SU-DHL-6 (cell line): ENCODE data around the gene C13orf42.

Experiments used
- H2AFZ ChIP-seq: fragments of 200-600 bp; sonication (generic); 2 replicates; pipeline ENCODE4 v1.6.1; 2014; ENCODE audit warnings: low read depth, mild to moderate bottlenecking, moderate library complexity, mixed read lengths, antibody characterized with exemption, low read length; ENCODE audit not compliant: severe bottlenecking
- H3F3A ChIP-seq: fragments of 200-600 bp; shearing (Covaris generic); 2 replicates; pipeline ENCODE4 v1.6.0; 2016; ENCODE audit warnings: antibody characterized with exemption, mild to moderate bottlenecking; ENCODE audit not compliant: insufficient read depth
- H3K27ac ChIP-seq: fragments of 200-600 bp; sonication (generic); 2 replicates; pipeline ENCODE4 v1.5.1; 2016; ENCODE audit warnings: low read depth, mild to moderate bottlenecking, low read length, moderate library complexity, mixed read lengths
- H3K27me3 ChIP-seq: fragments of 200-600 bp; sonication (generic), shearing (Covaris generic); 2 replicates; pipeline ENCODE4 v1.6.0; 2014; ENCODE audit warnings: mild to moderate bottlenecking, low read length
- H3K36me3 ChIP-seq: fragments of 200-600 bp; sonication (generic); 2 replicates; pipeline ENCODE4 v1.6.1; 2014; ENCODE audit warnings: mild to moderate bottlenecking, low read length, mixed read lengths
- H3K4me2 ChIP-seq: fragments of 300-600, 200-600 bp; shearing (Covaris generic), sonication (generic); 2 replicates; pipeline ENCODE4 v1.6.0; 2014; ENCODE audit warnings: low read length, low read depth, mild to moderate bottlenecking; ENCODE audit not compliant: poor library complexity, severe bottlenecking
- H3K4me3 ChIP-seq: fragments of 200-600 bp; sonication (generic); 2 replicates; pipeline ENCODE4 v1.5.1; 2014; ENCODE audit warnings: antibody characterized with exemption, low read length, mild to moderate bottlenecking, mixed read lengths; ENCODE audit not compliant: insufficient read depth, poor library complexity, severe bottlenecking
- H3K79me2 ChIP-seq: fragments of 200-600 bp; sonication (generic); 2 replicates; pipeline ENCODE4 v1.6.1; 2014; ENCODE audit warnings: mild to moderate bottlenecking, low read length, moderate library complexity; ENCODE audit not compliant: insufficient read depth
- H3K9ac ChIP-seq: fragments of 200-600 bp; sonication (generic); 2 replicates; pipeline ENCODE4 v1.7.0; 2014; ENCODE audit warnings: mild to moderate bottlenecking, low read length
- H3K9me2 ChIP-seq: fragments of 200-600 bp; sonication (generic); replicated peaks from 2 replicates; pipeline ENCODE4 v1.6.1; 2014; ENCODE audit warnings: low read length; ENCODE audit not compliant: insufficient read depth
- H3K9me3 ChIP-seq: fragments of 200-600 bp; sonication (generic); 2 replicates; pipeline ENCODE4 v1.6.1; 2014; ENCODE audit warnings: low read length, mixed read lengths; ENCODE audit not compliant: insufficient read depth
- H4K20me1 ChIP-seq: fragments of 200-600 bp; sonication (generic); 2 replicates; pipeline ENCODE4 v1.6.1; 2014; ENCODE audit warnings: low read depth, mild to moderate bottlenecking, antibody characterized with exemption, low read length, moderate library complexity, mixed read lengths
- EZH2phosphoT487 ChIP-seq: fragments of 200-600 bp; sonication (generic), shearing (Covaris generic); conservative IDR thresholded peaks from 2 replicates; pipeline ENCODE4 v1.6.1; 2018; ENCODE audit warnings: mild to moderate bottlenecking, antibody characterized with exemption, low read length, moderate library complexity, mixed read lengths
- TF ChIP-seq, protein P1 (sequence below): fragments of 200-600 bp; sonication (generic); IDR thresholded peaks from one replicate; pipeline ENCODE4 v1.5.1; 2017; ENCODE audit warnings: antibody characterized with exemption, mild to moderate bottlenecking, low read length, moderate library complexity; ENCODE audit not compliant: insufficient read depth, poor library complexity, severe bottlenecking

Gene C13orf42

DNA sequence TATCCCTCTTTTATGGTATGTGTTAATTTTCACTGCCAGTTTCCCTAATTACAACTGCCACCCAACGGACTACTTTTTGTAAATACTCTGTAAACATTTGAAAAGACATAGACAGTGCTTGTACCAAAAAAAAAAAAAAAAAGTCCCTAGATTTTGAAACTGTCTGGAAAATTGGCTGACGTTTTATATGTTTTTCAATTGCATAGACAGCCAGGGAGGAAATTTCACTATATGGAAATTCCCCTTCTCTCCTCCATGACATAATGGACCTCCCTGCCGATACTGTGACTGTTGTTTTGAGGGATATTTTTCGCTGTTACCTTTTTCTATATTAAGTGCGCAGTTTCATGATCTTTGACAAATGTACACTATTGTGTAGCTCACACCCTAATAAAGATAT lies 43.4 kb downstream of the C13orf42 start:
- Histone ChIP-seq H3K4me3 (no peak overlapping the region), H3K79me2 (no peaks in the 10 kb centered on the region), H2AFZ (no peak overlapping the region), H3F3A (no peaks in the 10 kb centered on the region), H3K27me3 (no peaks in the 10 kb centered on the region), H3K36me3 (no peaks in the 10 kb centered on the region), H3K9me2 (no peaks in the 10 kb centered on the region), H3K4me2 (no peak overlapping the region), H3K27ac (no peak overlapping the region), H3K9me3 (no peaks in the 10 kb centered on the region), H3K9ac (no peak overlapping the region), H4K20me1 (no peaks in the 10 kb centered on the region)
- no peak for TF ChIP-seq EZH2phosphoT487
- TF ChIP-seq, protein P1, sequence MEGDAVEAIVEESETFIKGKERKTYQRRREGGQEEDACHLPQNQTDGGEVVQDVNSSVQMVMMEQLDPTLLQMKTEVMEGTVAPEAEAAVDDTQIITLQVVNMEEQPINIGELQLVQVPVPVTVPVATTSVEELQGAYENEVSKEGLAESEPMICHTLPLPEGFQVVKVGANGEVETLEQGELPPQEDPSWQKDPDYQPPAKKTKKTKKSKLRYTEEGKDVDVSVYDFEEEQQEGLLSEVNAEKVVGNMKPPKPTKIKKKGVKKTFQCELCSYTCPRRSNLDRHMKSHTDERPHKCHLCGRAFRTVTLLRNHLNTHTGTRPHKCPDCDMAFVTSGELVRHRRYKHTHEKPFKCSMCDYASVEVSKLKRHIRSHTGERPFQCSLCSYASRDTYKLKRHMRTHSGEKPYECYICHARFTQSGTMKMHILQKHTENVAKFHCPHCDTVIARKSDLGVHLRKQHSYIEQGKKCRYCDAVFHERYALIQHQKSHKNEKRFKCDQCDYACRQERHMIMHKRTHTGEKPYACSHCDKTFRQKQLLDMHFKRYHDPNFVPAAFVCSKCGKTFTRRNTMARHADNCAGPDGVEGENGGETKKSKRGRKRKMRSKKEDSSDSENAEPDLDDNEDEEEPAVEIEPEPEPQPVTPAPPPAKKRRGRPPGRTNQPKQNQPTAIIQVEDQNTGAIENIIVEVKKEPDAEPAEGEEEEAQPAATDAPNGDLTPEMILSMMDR: no peak

DNA sequence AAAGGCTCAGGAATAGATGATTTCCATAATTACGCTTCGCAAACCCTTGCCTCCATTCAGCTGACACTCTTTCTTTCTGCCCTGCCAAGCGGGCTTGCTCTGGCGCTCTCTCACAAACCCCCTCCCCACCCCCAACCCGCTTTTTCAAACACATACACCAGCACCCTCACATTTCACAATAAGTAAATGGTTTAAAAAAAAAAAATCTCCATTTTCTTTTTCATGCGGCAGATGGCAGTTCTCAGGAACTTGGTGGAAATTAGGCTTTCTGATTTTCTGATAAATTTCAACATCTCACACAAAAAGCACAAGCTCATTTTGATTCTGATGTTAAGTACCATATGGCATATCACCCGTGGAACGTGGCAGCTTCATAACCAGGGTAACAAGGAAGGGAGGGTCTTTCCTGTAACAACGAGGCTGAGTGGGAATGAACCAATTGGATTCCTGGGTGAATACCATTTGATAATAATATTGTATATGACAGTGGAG lies 43.8 kb downstream of the C13orf42 start:
- Histone ChIP-seq H3K36me3 (no peaks in the 10 kb centered on the region), H3K9me2 (no peaks in the 10 kb centered on the region), H3K27me3 (no peaks in the 10 kb centered on the region), H4K20me1 (no peaks in the 10 kb centered on the region), H2AFZ (no peak overlapping the region), H3K9ac (no peak overlapping the region), H3K4me2 (no peak overlapping the region), H3K79me2 (no peaks in the 10 kb centered on the region), H3F3A (no peaks in the 10 kb centered on the region), H3K9me3 (no peaks in the 10 kb centered on the region), H3K4me3 (no peak overlapping the region), H3K27ac (no peak overlapping the region)
- TF ChIP-seq, protein P1: no peak
- no peak for TF ChIP-seq EZH2phosphoT487

DNA sequence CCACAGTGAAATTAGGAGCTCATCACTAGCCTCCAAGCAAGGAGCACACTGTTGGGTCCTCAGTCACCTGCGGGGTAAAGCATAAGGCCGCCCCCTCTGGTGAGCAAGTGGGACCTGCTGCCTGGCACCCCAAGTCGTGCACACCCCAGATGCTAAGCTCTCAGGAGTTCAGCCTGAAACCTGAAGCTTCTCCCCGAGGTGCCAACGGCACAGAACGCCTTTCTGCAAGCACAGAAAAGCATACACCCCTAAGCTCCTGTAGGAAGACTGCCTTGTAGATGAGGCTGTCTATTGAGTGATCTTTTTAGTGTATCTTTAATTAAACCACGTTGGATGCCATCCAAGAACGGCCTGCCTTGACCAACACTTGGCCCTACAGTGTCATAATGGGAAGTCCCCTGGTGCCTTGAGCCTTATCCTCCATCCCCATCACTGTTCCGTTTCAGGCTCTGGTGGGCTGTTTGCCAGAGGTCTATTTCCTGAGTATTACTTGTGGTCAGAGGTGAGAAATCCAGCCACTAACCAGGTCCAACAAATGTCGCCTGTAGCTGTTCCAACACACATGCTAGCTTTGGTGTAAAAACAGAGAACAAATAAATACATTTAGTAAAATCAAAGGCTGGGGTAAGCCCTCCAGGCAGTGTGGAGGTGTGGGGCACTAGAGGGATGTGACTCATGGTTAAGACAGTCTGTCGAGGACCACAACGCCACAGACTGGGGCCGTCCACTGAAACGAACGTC lies 44.8 kb downstream of the C13orf42 start:
- Histone ChIP-seq H3K27ac (no peak overlapping the region), H3K9ac (no peak overlapping the region), H3K4me2 (no peak overlapping the region), H4K20me1 (no peaks in the 10 kb centered on the region), H3K27me3 (no peaks in the 10 kb centered on the region), H2AFZ (no peak overlapping the region), H3K9me2 (no peaks in the 10 kb centered on the region), H3K79me2 (no peaks in the 10 kb centered on the region), H3K36me3 (no peaks in the 10 kb centered on the region), H3F3A (no peaks in the 10 kb centered on the region), H3K4me3 (no peak overlapping the region), H3K9me3 (no peaks in the 10 kb centered on the region)
- TF ChIP-seq, protein P1: no peak
- TF ChIP-seq EZH2phosphoT487: no peak
